Measurements from ENCODE around the gene RAB27A. TPM values are rescaled to one million over a fixed set of nuclear protein-coding genes. Genes with fewer than 3 reads are reported as not detected.

RAB27A gene
- total and polyA plus RNA-seq, 2 of the 13 experiments (the other 11 are each of a cell fraction or from before 2014, with no cell fraction given) = 3.4 to 8.1 TPM

GRCh38 chr15:55196458-55197361, 92.9 kb downstream of the RAB27A start, which contains the start of gene RSL24D1 (continued):
- TF ChIP-seq ZNF430 (CRISPR knock-in tag; IDR thresholded peaks at IDR 0.05) (peak; percentile 51; the same call in 1 of the 2 replicates), ZNF441 (CRISPR knock-in tag; IDR thresholded peaks at IDR 0.05; ENCODE audit: borderline replicate concordance) (no peak; the same call in none of the 2 replicates), CBFB (CRISPR knock-in tag; IDR thresholded peaks at IDR 0.05) (no peak), THAP11 (CRISPR knock-in tag; IDR thresholded peaks at IDR 0.05) (peak; percentile 91), NFE2L1 (CRISPR knock-in tag; IDR thresholded peaks at IDR 0.05; ENCODE audit: borderline replicate concordance) (no peak), TCF7L2 (IDR thresholded peaks at IDR 0.05; ENCODE audit: low read depth, low read length) (no peak), ZNF646 (CRISPR knock-in tag; IDR thresholded peaks at IDR 0.05) (no peak), PHF5A (CRISPR knock-in tag; IDR thresholded peaks at IDR 0.05; ENCODE audit: low read depth, unreplicated experiment) (no peak), JDP2 (CRISPR knock-in tag; IDR thresholded peaks at IDR 0.05; ENCODE audit: borderline replicate concordance) (no peak), TGIF2 (CRISPR knock-in tag; IDR thresholded peaks at IDR 0.05) (peak; percentile 81; the same call in 1 of the 2 replicates), ZNF598 (CRISPR knock-in tag; IDR thresholded peaks at IDR 0.05; ENCODE audit: borderline replicate concordance) (no peak), ZNF556 (CRISPR knock-in tag; IDR thresholded peaks at IDR 0.05; ENCODE audit: borderline replicate concordance) (peak; percentile 84; the same call in 1 of the 2 replicates), ZNF576 (CRISPR knock-in tag; IDR thresholded peaks at IDR 0.05) (no peak), ZNF841 (CRISPR knock-in tag; IDR thresholded peaks at IDR 0.05; ENCODE audit: borderline replicate concordance) (no peak)
- TF ChIP-seq, protein P1, sequence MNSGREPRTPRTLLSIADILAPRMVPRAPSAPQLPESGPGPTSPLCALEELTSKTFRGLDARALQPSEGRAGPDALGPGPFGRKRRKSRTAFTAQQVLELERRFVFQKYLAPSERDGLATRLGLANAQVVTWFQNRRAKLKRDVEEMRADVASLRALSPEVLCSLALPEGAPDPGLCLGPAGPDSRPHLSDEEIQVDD (CRISPR knock-in tag; IDR thresholded peaks at IDR 0.05; ENCODE audit: borderline replicate concordance) = 0 out of 2 replicates have a peak, but pooled peaks have one; percentile 26
- TF ChIP-seq, protein P2, sequence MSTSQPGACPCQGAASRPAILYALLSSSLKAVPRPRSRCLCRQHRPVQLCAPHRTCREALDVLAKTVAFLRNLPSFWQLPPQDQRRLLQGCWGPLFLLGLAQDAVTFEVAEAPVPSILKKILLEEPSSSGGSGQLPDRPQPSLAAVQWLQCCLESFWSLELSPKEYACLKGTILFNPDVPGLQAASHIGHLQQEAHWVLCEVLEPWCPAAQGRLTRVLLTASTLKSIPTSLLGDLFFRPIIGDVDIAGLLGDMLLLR (CRISPR knock-in tag; IDR thresholded peaks at IDR 0.05) = peak; percentile 65; the same call in 1 of the 2 replicates
